CD4-positive, alpha-beta T cell treated with Interleukin-17A for 1 hour (primary cell): ENCODE results near the gene DOCK7.
"Not testable (repeated sequence)": the region's sequence is repeated elsewhere in the genome, so short reads cannot be mapped to it uniquely, and the experiment has no call there.

Source experiments
- DNase-seq: peaks from one replicate; pipeline ENCODE4 v3.0.0-alpha.2; 2020

Gene DOCK7, protein sequence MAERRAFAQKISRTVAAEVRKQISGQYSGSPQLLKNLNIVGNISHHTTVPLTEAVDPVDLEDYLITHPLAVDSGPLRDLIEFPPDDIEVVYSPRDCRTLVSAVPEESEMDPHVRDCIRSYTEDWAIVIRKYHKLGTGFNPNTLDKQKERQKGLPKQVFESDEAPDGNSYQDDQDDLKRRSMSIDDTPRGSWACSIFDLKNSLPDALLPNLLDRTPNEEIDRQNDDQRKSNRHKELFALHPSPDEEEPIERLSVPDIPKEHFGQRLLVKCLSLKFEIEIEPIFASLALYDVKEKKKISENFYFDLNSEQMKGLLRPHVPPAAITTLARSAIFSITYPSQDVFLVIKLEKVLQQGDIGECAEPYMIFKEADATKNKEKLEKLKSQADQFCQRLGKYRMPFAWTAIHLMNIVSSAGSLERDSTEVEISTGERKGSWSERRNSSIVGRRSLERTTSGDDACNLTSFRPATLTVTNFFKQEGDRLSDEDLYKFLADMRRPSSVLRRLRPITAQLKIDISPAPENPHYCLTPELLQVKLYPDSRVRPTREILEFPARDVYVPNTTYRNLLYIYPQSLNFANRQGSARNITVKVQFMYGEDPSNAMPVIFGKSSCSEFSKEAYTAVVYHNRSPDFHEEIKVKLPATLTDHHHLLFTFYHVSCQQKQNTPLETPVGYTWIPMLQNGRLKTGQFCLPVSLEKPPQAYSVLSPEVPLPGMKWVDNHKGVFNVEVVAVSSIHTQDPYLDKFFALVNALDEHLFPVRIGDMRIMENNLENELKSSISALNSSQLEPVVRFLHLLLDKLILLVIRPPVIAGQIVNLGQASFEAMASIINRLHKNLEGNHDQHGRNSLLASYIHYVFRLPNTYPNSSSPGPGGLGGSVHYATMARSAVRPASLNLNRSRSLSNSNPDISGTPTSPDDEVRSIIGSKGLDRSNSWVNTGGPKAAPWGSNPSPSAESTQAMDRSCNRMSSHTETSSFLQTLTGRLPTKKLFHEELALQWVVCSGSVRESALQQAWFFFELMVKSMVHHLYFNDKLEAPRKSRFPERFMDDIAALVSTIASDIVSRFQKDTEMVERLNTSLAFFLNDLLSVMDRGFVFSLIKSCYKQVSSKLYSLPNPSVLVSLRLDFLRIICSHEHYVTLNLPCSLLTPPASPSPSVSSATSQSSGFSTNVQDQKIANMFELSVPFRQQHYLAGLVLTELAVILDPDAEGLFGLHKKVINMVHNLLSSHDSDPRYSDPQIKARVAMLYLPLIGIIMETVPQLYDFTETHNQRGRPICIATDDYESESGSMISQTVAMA (N-terminal part only)

DNA sequence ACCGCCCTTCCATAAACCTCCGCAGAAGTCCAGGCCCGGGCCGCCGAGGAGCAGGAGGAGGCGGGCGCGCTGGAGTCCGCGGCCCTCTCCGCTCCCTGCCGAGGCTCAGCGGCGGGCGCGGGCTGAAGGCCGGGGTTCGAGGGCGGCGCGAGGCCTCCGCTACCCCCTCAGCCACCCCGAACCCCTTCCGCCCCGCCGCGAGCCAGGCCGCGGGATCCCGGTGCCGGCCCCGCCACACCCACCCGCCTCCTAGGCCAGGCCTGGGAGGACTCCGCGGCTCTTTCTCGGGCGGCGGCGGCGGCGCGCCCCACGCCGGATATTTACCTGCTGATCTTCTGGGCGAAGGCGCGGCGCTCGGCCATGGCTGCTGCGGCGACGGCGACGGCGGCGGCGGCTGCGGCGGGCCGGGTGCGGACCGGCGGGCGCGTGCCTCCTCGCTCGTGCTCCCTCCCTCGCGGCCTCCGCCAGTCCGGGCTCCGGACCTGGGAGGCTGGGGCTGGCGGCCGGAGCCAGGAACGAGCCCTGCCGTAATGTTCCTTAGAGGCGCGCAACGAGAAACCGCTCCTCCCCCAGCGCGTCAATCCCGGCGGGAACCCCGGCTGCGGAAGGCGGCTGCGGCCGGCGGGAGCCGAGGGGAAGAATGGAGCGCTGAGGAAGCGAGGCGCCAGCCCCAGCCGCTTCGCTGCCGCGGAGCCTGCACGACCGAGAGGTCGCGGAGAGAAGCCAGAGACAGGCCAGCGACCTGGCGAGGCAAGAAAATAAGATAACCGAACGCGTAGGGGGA lies at the start of gene DOCK7:
TSS of gene DOCK7 (minus strand) at position 484 of the 784 bp plus-strand sequence. CDS start at position 362, 122 bp downstream.
- DNase-seq = peak; percentile 49

DNA sequence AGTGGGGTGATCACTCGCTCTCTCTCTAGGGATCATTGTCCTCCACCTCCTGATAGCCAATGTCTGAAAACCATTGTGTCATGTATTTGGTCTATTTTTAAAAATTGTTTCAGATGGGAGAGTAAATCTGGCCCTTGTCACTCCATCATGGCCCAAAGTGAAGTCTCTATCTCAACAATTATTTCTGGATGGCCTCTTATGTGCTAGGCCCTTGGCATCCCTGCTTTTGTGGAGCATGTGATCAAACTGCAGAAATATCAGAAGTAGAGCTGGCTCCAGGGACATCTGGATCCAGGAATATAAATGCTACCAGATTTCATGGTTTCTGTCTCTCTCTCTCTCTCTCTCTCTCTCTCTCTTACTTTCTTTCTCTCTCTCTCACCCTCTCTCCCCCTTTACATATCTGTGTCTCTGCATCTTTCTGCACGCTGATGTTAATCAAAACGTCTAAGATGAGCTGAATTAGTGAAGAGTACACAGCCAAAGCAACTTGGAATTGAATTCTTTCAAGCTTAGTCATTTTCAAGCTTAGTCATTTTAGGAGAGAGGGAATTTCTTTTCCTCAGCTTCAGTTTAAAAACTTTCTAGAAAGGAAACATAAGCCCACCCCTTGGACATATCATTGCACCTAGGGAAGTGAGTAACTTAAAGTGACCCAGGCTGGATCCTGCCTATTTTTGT lies 47.4 kb upstream of the DOCK7 start:
- no peak for DNase-seq

DNA sequence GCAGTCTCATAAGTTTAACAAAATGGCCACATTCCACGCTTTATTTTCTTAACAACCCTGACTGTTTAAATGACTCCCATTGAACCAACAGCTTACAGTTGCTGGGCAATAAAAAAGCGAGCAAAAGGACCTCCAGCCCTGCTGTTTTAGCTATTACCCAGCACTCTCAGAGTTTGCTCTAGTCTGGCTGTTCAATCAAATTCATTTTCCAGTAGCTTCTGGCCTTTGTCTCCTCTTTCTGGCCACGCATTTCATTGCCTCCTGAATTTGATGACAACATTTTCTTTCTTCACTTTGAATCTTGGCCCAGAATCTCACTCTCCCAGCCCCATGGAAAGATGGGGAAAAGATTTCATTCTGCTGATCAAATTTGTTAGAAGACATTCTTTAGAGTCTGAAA lies 44.1 kb upstream of the DOCK7 start:
- DNase-seq = no peak

DNA sequence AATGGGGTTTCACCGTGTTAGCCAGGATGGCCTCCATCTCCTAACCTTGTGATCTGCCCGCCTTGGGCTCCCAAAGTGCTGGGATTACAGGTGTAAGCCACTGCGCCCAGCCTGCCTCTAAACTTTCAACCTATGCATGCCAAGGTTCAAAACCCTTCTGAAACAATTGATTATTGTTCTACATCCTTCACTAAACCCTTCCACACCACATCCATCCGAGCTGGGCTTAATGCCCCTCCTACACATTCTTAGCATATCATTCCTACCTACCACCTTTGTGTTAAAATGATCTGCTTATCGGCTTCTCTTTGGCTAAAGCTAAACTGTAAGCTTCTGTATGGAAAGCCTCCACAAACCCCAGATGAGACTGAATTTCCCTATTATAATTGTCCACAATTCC lies 40.8 kb upstream of the DOCK7 start:
- no peak for DNase-seq

DNA sequence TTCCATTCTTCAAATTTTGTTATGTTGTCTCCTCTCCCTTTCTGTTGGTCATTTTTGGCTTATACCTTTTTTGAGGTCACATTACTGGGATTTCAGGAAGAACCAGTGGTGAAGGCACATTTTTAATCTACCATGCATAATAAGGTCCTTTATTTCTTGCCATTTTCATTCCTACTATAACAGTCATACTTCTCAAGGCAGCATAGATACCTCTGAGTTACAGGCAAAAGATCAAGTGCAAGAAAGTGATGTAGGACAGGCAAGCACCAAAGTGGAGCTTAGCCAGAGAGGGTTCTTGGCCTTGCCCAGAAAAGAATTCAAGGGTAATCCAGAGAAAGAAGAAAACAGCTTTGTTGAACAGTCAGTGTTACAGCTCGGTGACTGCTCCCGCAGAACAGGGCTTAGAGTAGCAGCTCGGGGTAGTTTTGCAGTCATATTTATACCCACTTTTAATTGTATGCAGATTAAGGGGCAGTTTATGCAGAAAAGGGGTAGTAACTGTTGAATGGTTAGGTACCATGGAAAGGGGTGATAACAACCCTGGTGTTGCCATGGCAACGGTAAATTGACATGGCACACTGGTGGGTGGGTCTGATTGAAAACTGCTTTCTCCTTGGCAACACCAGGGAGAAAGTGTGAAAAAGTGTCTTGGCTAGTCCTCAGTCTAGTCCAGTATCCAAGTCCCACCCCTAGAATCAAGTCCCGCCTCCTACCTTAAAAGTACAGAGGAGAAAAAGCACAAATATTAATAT lies 39.6 kb upstream of the DOCK7 start:
- no peak for DNase-seq

DNA sequence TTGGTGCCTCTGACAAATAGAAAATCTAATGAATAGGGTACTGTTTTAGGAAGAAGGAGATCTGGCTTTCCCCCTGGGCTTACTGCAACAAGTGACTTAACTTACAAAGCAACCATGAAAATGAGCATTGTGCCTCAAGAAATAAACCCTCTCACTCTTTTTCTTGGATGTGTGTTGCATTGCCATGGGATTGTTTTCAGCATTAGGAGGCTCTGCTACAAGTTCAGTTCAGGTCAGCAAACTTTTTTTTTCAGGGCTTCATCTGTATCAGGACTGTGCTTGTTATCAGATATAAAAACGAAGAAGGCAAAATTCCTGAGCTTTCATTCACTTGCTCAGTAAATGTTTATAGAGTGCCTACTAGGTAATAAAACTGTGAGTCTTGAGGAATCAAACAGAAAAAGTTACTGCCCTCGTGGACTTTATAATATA lies 37.8 kb upstream of the DOCK7 start:
- no peak for DNase-seq

DNA sequence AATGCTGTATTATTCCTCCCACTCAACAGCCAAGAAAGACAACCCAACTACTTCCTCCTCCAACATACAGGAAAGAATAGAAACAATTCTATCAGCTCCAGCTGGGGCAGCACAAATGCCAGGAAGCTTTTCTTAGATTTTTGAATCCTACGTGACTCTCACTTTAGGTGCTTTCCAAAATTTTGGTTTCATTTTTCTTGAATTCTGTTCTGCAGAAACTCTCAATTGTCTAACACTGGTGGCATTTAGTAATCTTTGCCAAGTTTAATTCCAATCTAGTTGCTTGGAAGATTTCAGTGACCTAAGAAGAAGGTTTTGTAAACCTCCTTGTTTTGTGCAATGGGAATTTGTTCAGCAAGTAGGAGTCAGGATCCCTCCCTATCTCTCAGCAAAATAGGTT lies 37.1 kb upstream of the DOCK7 start:
- DNase-seq = no peak

DNA sequence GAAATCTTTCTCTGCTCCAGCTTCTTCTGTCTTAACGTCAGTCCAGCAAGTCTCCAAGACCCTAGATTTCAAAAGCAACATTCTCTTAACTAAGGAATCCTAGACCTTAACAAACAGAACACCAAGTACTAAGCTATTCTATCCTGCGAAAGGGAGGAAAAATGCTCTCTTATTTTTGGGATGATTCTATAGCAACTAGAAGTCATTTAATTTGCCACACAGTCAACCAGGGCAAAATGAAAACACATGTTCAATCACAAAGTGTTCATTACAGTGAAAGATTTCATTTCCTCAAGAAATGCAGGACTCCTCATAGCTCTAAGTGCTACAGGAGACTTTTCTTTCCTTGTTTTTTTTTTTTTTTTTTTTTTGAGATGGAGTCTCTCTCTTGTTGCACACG lies 36.2 kb upstream of the DOCK7 start:
- no peak for DNase-seq

DNA sequence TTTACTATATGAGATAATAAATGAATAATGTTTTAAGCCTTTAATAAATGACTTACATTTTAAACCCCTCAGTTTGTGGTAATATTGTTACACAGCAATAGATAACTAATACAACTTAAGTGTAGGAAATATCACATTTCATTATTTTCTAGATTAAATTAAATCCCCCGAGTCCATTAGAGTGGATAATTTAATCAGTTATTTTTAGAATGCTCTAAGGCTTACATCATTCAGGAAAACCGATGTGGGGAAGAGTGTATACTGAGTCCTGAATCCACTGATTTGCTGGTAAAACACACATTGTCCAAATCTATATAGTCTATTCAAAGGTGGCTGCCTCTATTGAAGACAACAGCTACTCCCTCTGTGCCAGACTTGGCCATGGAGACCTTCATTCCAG lies 35.7 kb upstream of the DOCK7 start:
- DNase-seq = no peak

DNA sequence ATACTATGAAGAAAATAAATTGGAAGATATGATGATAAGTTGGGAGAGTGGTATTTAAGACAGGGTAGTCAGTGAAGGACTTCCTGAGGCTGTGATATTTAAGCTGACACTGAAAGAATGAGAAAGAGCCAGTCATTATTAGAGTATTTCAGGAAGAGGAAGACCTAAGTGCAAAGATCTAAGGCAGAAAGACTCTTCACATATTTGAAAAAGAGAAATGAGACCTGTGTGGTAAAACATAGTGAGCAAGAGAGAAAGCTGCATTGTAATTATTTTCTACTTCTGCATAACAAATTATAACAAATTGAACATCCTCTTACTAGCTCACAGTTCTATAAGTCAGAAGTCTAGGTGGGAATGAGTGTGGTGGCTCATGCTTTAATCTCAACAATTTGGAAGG lies 34.6 kb upstream of the DOCK7 start:
- no peak for DNase-seq

DNA sequence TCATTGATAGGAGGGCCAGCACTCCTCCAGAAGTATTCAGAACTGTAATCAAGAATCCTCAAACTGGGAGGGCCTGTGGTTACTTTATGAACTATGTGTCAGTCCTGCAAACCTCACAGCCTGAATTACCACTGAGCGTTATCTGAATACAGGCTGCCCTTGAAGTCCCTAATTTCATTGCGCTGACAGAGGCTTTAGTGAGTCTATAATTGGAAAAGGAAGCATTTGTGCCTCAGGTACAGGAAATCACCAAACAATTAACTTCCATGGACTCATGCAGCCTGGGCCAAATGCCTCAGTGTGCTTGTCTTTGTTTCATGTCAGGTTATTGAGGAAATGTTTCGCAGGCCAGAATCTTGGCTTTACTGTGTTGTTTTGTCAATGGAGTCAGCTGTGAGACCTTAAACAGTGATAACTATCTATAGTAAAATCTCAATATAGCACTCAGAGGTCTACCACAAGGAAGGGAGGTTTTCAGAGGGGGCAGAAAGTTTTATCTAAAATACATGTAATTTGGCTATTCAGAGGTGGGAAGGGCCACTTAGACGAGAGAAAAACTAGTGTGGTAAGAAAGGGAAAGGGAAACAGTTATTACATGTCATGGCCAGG lies 32.9 kb upstream of the DOCK7 start:
- no peak for DNase-seq

DNA sequence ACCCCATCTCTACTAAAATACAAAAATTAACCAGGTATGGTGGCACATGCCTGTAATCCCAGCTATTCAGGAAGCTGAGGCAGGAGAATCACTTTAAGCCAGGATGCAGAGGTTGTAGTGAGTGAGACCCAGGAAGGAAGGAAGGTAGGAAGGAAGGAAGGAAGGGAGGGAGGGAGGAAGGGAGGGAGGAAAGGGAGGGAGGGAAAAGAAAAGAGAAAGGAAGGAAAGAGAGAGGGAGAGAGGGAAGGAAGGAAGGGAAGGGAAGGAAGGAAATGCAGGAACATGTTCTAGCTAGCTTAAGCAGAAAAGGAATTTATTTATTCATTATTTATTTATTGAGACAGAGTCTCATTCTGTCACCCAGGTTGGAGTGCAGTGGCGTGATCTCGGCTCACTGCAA lies 30.2 kb upstream of the DOCK7 start:
- not testable (repeated sequence) for DNase-seq

DNA sequence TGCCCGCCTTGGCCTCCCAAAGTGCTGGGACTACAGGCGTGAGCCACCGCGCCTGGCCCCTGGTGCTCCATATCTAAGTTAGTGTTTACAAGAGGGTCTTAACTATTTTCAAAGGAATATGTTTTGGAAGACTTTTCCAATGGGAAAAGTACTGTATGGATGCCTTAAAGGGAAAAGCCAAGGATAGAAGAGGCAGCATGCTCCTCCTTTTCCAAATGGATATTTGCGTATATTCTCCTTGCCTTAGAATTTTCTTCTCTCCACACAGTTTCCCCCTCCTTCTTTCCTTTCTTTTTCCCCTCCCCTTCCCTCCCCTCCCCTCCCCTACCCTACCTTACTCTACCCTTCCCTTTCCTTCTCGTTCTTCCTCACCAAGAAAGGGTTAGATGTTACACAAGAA lies 29.3 kb upstream of the DOCK7 start:
- no peak for DNase-seq

DNA sequence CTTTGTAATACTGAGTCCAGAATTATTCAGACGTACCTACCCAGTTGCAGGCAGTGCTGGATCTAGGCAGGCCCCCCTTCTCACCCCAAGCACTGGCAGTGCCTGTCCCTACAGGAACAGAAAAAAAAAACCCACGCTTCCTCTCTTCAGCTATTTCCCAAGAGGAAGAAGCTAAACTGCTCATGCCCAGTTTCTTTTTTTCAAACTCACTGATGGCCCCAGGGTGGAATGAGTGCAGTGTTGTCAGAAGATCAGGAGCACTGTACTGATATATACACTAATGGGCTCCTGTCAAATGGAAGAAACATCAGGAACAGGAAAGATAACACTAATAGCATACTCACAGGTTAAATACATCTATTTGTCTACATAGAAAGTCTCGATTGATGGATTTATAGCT lies 28.2 kb upstream of the DOCK7 start:
- no peak for DNase-seq

DNA sequence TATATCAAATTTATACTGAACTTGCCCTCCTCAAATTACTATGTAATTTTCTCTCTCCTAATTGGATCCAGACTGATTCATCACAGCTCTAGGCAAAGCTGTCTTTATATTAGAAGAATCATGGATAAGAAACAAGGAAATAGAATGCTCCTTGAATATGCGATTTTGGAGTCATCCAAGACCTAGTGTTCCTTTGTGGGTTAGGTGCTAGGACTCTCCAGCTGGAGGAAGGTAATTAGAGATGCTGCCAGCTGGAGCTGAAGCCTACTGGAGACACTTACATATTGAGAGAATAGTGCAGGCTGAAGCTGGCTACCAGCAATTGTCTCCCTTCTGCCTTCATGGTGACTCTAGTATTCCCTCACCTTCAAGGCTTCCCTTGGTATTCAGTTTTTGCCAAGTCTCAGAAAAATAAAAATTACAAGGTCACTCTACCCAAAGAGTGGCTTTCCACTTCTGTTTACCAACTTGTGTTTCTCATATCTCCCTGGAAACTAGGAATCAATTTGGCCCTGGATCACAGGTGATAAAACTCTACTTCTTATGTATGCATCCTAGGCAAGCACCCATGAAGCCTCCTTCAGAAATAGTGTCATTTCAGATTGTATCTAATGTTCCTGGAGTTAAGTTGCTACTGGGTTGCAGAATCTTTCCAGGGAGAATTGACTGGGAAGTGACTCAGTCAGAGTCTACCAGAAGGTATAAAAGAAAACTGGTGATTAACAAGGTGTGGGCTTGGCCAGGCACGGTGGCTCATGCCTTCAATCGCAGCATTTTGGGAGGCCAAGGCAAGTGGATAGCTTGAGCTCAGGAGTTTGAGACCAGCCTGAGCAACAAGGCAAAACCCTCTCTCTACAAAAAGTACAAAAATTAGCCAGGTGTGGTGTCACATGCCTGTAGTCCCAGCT lies 24.4 kb upstream of the DOCK7 start:
- DNase-seq = no peak

DNA sequence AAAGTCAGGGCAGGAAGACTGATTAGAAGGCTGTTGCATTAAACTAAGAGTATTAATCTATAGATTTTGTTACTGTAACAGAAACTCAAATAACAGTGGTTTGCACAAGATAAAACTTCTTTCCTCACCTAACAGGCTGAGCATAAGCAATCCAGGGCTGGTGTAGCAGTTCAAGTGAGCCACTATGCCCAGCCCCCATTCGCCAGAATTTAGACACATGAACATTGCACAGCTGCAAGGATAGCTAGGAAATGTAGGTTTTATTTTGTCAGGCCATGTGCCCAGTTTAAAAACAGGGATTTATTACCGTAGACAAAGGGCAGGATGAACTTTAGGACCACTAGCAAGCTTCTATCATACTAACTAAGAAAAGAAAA lies 19.5 kb upstream of the DOCK7 start:
- DNase-seq = no peak

DNA sequence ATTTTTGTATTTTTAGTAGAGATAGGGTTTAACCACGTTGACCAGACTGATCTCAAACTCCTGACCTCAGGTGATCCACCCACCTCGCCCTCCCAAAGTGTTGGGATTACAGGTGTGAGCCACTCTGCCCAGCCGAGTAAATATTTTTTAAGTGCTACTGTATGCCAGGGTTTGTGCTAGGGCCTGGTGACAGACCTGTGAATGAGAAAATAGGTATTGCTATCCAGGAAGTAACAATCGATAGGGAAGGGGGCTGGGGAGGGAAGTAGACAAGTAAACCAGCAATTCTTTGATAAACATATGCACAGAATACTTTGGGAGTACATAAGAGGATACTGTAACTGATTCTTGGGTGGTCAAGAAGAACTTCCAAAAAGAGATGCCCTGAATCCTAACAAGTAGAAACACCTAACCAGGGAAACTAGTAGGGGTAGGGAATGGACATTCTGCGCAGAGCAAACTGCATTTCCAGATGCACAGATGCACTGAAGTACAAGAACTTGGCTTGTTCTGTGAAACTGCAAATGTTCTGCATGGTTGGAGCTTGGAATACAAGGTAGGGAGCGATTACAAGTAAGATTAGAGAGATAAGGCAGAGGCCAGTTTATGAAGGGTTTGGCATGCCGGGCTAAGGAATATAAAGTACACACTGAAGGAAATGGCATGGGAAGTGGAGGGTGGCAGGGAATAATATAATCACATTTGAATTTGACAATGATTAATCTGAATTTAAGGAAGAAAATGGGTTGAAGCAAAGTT lies 19.0 kb upstream of the DOCK7 start:
- DNase-seq = no peak

DNA sequence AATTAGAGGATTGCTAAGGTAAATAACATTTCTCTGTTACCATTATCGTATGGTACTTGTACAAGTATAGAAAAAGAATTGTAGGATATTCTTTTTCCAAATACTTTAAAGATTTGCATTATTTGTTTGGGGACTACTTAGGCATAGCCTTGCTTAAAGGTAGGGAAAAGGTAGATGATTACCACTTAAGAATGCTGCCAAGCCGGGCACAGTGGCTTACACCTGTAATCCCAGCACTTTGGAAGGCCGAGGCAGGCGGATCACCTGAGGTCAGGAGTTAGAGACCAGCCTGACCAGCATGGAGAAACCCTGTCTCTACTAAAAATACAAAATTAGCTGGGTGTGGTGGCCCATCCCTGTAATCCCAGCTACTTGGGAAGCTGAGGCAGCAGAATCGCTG lies 10.0 kb upstream of the DOCK7 start:
- DNase-seq = not testable (repeated sequence)

DNA sequence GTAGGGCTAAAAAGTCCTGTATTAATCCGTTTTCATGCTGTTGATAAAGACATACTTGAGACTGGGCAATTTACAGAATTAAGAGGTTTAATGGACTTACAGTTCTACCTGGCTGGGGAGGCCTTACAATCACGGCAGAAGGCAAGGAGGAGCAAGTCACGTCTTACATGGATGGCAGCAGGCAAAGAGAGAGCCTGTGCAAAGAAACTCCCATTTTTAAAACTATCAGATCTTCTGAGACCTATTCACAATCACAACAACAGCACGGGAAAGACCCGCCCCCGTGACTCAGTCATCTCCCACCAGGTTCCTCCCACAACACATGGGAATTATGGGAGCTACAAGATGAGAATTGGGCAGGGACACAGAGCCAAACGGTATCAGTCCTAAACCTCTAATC lies 6.3 kb upstream of the DOCK7 start:
- not testable (repeated sequence) for DNase-seq
